Measurements from ENCODE around the gene SPINK6. TPM values are rescaled to one million over a fixed set of nuclear protein-coding genes. Genes with fewer than 3 reads are reported as not detected.

SPINK6 gene
- total and polyA plus RNA-seq, 2 of the 8 experiments (the other 6 are each of a cell fraction or from before 2014, with no cell fraction given): not detected

DNA sequence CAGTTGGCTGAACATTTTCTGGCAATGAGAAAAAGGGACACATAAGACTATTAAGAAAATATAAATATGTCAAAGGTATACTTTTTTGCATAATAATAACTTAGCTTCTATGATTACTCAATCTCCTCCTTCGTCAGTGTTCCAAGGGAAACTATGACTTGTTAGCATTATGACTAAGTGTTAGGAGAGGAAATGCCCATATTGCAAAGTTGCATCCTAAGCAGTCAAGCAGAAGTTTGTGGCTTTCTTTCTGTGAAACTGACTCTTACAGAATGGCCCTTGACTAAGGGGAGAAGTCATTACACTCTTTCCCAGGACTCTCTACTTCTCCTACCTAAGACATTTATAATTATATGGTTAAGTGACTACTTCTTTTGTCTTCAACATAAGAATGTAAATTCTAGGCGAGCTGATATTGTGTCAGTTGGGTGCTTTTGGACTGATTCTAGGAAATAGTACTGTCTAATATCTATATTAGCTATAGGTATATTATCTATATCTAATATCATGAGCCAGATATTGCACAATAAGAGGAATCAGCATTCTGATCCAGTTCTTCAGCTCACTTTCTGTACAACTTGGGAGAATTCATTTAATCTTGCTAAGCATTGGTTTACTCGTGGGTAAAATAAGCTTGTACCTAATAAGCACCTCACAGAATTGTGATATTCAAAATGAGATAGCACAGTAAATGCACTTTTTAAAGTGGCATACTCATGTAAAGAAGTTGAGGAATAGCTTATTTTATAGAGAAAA is 16.4 kb upstream of the SPINK6 start (continued):
- TF ChIP-seq, protein P1, sequence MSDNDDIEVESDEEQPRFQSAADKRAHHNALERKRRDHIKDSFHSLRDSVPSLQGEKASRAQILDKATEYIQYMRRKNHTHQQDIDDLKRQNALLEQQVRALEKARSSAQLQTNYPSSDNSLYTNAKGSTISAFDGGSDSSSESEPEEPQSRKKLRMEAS (IDR thresholded peaks at IDR 0.05): no peak
- no peak for TF ChIP-seq SUZ12 (IDR thresholded peaks at IDR 0.05; ENCODE audit: low read length)

Measured in H1 (cell line).